ENCODE measurements around the gene SESN1. TPM values are rescaled to one million over a fixed set of nuclear protein-coding genes. Genes with fewer than 3 reads are reported as not detected.
"Not testable (repeated sequence)": the region's sequence is repeated elsewhere in the genome, so short reads cannot be mapped to it uniquely, and the experiment has no call there.

SESN1 gene
- 10 to 100 TPM; 25.0 to 31.1 (median 27.5) TPM for polyA plus RNA-seq (ENCODE audit: insufficient read length in 4 of 4)

DNA sequence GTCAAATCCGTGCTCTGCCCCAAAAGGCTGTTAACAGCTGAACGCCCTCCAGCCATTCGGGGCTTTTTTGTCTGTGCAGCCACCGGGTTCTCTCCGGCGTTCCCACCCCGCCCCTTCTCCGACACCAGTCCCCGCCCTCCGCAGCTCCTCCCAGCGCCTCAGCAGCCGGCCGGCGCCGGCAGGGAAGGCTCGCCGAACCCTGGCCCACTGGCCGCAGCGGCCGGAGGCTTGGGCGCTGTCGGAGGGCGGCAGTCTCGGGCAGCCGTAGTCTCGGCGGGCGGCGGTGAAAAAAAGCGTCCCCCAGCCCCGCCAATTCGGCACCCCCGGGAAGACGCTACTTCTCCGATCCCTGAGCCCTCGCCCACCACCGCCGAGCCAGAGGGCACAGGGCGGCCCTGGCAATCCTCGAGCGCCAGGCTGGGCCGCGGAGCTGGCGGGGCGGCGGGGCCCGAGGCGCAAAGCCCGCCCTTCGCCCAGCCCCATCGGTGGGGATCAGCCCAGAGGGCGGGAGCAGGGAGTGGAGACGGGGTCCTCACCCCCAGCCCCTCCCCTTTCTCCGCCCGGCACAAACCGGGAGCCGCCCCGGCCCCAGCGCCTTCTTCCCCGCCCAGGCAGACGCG is at the start of gene SESN1:
Gene SESN1, minus strand, starts transcription at position 431 of the 620 bp plus-strand sequence. CDS start 773 bp downstream, outside the sequence.
- peak; percentile 75 to 86 (median 84) for DNase-seq (ENCODE audit: low read depth in 4 of 4, low spot score in 3 of 4)

DNA sequence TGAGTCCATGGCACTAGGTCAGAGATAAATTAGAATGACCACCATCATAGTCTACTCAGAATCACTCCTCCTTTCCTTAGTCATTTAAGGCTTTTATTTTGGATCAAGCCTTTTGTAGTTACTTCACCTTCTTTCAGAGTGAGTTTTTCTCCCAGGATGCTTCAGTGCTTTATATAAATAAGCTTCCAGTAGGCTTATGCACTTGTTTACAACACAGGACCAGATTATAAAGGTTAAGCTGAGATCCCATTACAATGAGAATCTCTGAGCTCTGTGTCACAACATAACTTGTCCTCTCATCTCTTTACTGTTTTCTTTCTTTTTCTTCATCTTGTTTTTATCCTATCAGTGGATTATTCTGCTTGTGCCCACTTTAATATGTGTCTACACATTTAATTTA is 48.5 kb upstream of the SESN1 start:
- no peak for DNase-seq (ENCODE audit: low read depth in 4 of 4, low spot score in 3 of 4)

DNA sequence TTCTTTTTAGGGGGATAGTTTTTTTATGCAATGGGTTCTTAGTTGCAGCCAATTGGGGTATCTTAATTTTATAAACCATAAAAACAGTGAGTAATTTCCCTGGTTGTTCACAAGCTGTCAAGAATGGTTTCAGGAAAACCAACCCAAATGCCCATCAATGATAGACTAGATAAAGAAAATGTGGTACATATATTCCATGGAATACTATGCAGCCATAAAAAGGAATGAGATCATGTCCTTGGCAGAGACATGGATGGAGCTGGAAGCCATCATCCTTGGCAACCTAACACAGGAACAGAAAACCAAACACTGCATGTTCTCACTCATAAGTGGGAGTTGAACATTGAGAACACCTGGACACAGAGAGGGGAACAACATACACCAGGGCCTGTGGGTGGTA is 47.4 kb upstream of the SESN1 start:
- not testable (repeated sequence) for DNase-seq (ENCODE audit: low read depth in 4 of 4, low spot score in 3 of 4)

DNA sequence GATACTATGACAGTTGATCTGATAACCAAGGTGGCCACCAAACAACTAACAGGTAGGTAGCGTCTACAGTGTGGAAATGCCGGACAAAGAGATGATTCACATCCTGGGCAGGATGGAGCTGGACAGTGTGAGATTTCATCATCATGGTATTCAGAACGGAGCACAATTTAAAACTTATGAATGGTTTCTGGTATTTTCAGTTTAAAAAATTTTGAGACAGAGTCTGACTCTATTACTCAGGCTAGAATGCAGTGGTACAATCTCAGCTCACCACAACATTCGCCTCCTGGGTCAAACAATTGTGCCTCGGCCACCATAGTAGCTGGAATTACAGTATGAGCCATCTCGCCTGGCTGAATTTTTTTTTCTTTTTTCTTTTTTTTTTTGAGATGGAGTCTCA is 44.5 kb upstream of the SESN1 start:
- no peak for DNase-seq (ENCODE audit: low read depth in 4 of 4, low spot score in 3 of 4)

DNA sequence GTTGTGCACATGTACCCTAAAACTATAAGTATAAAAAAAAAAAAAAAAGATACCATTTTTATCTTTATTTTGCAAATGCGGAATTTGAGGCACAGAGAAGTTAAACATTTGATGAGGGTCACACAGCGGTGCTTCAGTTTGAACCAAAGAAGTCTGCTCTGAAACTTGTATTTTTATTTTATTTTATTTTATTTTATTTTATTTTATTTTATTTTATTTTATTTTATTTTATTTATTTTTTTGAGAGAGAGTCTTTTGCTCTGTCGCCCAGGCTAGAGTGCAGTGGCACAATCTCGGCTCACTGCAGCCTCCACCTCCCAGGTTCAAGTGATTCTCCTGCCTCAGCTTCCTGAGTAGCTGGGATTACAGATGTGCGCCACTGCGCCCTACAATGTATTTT is 41.9 kb upstream of the SESN1 start:
- not testable (repeated sequence) for DNase-seq (ENCODE audit: low read depth in 4 of 4, low spot score in 3 of 4)

DNA sequence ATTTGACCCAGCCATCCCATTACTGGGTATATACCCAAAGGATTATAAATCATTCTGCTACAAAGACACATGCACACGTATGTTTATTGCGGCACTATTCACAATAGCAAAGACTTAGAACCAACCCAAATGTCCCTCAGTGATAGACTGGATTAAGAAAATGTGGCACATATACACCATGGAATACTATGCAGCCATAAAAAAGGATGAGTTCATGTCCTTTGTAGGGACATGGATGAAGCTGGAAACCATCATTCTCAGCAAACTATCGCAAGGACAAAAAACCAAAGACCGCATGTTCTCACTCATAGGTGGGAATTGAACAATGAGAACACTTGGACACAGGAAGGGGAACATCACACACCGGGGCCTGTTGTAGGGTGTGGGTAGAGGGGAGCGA is 41.4 kb upstream of the SESN1 start:
- not testable (repeated sequence) for DNase-seq (ENCODE audit: low read depth in 4 of 4, low spot score in 3 of 4)

DNA sequence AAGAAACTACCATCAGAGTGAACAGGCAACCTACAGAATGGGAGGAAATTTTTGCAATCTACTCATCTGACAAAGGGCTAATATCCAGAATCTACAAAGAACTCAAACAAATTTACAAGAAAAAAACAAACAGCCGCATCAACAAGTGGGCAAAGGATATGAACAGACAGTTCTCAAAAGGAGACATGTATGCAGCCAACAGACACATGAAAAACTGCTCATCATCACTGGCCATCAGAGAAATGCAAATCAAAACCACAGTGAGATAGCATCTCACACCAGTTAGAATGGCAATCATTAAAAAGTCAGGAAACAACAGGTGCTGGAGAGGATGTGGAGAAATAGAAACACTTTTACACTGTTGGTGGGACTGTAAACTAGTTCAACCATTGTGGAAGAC is 41.0 kb upstream of the SESN1 start:
- DNase-seq (ENCODE audit: low read depth in 4 of 4, low spot score in 3 of 4) = not testable (repeated sequence)

DNA sequence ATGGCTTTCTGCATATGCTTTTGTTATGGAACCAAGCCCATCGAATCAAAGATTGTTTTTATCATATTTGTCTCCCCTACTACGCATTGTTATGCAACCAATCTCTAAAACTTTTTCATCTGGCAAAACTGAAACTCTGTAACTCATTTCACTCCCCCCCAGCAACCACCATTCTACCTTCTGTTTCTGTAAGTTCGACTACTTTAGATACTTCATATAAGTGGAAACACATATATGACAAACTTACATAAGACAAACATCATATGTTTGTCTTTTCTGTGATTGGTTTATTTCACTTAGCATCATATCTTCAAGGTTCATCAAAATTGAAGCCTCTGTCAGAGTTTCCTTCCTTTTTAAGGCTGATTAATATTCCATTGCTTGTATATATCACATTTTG is 35.4 kb upstream of the SESN1 start:
- no peak for DNase-seq (ENCODE audit: low read depth in 4 of 4, low spot score in 3 of 4)

DNA sequence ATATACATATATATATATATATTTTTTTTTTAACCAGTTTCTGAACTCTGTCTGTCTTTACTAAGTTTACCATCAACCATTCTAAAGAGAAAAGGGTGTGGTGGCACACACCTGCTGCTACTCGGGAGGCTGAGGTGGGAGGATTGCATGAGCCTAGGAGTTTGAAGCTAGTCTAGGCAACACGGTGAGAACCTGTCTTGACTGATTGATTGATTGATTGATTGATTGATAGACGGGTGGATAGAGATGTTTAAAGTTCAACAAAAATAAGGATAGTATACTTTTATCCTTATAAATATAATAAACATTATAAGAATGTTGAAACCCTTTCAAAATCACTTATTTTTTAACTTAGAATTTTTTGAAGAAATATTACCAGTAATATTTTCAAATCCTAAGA is 30.9 kb upstream of the SESN1 start:
- no peak for DNase-seq (ENCODE audit: low read depth in 4 of 4, low spot score in 3 of 4)

DNA sequence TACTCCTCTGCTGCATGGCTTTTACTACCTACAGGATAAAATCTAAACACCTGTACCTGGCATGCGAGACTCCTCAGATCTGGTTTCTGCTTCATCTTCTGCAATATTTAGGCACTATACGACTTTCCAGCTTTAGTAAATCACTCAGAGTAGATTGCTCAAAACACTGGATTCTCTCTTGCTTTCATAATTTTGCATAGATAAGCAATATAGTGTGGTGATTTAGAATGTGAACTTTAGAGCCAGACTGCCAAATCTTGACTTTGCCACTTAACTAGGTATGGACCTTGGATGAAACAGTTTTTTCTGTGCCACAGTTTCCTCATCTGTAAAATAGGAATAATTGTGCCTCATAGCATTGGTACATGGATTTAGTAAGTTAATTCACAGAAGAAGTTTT is 29.6 kb upstream of the SESN1 start:
- DNase-seq (ENCODE audit: low read depth in 4 of 4, low spot score in 3 of 4) = no peak

DNA sequence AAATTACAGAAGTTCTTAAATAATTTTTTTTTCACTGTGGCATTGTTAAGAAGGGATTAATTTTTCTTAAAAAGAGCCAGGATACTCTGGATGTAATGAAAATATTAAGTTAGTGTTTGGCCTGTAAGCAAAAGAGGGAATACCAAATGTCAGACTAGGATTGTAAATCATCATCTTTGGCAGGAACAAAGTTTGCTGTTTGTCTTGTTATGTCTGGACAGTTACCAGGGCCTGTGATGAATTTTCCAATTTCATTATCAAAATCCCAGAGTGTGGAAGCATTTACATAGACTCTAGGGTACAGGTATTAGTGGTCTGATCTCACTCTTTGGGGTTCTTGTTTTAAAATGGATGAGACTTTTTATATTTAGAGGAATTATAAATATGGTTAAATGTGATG is 26.8 kb upstream of the SESN1 start:
- no peak for DNase-seq (ENCODE audit: low read depth in 4 of 4, low spot score in 3 of 4)

DNA sequence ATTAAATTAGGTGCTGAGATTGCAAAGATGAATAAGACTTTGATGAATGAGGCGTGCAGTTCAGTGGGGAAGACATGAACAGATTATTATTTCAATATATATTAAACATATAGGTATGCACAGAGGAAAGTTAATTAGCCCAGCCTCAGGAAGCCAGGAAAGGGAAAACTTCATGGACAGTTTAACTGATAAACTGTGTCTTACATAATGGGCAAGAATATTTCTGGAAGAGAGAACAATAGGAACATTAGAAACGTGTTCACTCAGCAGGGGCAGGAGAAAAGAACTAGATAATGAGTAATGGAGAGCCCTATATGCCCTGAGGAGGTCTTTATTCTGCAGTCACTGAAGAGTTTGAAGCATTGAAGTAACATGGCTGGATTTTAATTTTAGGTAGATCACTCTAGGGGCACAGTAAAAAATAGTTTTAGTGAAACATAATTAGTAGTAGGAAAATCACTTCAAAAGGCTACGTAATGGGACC is 24.3 kb upstream of the SESN1 start:
- DNase-seq (ENCODE audit: low read depth in 4 of 4, low spot score in 3 of 4) = no peak

DNA sequence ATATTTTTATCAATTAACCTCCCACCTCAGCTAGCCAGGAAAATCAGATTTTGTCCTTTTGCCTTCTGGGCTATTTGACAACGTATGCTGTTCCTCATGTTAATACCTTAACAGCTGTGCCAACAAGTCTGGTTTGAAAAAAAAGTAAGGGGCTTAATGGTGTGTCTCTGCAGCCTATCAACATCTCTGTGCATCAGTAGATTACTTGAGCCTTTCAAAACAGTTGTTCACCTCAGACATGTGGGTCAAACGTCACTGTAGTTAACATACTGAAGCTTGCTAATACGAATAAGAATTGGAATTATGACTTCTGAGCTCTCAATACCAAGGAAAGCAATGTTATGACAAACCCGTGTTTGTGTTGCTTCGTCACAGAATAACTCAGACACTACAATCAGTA is 23.7 kb upstream of the SESN1 start:
- no peak for DNase-seq (ENCODE audit: low read depth in 4 of 4, low spot score in 3 of 4)

DNA sequence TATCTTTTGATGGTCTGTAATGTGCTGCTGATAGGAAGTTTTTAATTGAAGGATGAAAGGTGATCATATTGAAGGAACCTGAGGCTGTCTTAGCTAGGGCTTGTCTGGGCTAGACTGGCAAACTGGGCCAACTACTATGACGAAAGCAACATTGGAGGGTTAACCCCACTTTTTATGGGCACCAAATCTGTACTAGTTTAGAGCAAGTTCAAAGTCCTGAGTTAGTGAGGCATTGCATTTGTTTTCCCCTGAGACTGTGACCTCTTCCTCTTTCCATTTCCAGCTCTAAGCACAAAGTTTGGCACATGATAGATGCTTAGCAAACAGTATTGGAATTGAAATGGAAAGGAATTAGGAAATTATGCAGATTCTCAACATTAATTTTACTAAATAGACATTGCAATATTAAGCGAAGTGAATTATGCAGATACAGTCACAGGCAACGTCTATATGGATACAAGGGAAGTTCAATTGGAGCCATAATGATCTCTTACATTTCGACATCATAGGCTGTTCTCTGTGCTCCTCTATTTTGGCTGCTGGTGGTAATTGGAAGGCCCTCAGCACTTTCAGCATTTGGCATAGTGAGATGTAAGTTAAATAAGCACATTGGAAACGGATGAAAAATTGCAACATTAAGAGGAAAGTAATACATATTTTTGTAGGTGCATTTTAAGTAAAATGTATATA is 22.8 kb upstream of the SESN1 start:
- DNase-seq (ENCODE audit: low read depth in 4 of 4, low spot score in 3 of 4) = no peak

DNA sequence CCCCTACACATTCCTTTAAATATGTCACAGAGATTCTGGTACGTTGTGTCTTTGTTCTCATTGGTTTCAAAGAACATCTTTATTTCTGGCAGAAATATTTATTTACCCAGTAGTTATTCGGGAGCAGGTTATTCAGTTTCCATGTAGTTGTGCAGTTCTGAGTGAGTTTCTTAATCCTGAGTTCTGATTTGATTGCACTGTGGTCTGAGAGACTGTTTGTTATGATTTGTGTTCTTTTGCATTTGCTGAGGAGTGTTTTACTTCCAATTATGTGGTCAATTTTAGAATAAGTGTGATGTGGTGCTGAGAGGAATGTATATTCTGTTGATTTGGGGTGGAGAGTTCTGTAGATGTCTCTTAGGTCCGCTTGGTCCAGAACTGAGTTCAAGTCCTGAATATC is 18.0 kb upstream of the SESN1 start:
- DNase-seq (ENCODE audit: low read depth in 4 of 4, low spot score in 3 of 4) = not testable (repeated sequence)

DNA sequence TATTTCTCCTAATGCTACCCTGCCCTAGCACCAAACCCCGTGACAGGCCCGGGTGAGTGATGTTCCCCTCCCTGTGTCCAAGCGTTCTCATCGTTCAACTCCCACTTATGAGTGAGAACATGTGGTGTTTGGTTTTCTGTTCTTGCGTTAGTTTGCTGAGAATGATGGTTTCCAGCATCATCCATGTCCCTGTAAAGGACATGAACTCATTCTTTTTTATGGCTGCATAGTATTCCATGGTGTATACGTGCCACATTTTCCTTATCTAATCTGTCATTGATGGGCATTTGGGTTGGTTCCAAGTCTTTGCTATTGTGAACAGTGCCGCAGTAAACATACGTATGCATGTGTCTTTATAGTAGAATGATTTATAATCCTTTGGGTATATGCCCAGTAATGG is 15.0 kb upstream of the SESN1 start:
- DNase-seq (ENCODE audit: low read depth in 4 of 4, low spot score in 3 of 4) = not testable (repeated sequence)

DNA sequence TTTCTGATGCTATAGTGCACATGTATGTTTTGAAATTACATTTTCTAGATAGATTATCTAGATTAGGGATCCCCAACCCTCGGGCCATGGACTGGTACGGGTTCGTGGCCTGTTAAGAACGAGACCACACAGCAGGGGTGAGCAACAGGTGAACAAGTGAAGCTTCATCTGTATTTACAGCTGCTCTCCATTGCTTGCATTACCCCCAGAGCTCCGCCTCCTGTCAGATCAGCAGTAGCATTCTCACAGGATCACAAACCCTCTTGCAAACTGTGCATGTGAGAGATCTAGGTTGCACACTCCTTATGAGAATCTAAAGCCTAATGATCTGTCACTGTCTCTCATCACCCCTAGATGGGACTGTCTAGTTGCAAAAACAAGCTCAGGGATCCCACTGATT is 11.0 kb upstream of the SESN1 start:
- no peak for DNase-seq (ENCODE audit: low read depth in 4 of 4, low spot score in 3 of 4)

DNA sequence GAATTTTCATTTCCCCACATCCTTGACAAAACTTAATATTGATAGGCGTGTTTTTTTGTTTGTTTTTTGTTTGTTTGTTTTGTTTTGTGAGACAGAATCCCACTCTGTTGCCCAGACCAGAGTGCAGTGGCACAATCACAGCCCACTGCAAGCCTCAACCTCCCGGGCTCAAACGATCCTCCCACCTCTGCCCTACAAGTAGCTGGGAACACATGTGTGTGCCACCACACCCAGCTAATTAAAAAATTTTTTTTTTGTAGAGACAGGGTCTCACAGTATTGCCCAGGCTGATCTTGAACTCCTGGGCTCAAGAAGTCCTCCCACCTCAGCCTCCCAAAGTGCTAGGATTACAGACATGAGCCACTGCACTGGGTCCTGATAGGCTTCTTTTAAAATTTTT is 9.9 kb upstream of the SESN1 start:
- no peak for DNase-seq (ENCODE audit: low read depth in 4 of 4, low spot score in 3 of 4)

DNA sequence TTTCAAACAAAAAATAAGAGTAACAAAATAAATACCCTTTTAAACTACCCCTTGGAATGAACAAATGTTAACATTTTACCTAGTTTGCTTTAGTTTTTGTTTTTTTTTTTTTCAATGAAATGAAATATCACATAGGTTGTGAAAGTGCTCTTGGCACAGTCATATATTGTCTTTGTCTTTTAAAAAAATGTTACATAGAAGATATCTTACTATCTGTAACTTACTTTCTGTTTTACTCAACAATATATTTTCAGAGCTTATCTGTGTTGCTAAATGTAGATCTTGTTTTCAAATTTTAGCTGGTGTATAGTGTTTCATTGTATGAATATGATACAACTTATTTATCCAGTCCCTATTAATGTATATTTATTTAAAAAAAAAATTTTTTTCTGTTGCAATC is 9.3 kb upstream of the SESN1 start:
- no peak for DNase-seq (ENCODE audit: low read depth in 4 of 4, low spot score in 3 of 4)

DNA sequence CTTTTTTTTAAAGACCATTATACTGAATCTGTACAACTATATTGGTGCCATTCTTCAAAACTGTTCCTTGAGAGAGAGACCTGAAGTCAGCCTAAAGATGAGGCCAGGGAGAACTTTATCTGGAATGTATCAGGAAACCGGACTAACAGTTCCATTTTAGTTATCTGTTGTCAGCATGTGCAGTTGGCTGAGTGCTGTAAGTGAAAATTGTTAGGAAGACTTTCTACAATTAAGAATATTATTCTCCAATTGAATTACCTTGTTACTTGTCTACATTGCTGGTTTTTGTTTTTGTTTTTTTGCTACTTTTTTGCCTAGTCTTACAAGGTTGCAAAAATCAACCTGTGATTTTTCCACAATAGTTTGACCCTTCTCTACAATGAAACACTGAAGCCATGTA is 8.1 kb upstream of the SESN1 start:
- DNase-seq (ENCODE audit: low read depth in 4 of 4, low spot score in 3 of 4) = no peak

DNA sequence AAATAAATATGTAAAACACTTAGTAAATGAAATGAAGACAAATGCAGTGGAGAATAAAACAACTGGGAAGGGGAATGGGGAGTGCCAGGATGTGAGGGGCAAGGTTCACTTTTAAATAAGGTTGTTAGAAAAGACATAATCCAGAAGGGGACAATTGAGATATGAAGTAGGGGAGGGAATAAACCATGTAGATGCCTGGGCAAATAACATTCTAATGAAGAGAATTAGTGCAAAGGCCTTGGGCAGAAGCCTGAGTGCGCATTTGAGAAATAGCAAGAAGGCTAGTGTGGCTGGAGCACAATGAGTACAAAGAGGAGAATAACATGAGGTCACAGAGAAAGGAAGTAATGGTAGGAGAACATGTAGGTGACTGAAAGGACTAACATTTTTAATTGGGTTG is 3.0 kb upstream of the SESN1 start:
- no peak for DNase-seq (ENCODE audit: low read depth in 4 of 4, low spot score in 3 of 4)

DNA sequence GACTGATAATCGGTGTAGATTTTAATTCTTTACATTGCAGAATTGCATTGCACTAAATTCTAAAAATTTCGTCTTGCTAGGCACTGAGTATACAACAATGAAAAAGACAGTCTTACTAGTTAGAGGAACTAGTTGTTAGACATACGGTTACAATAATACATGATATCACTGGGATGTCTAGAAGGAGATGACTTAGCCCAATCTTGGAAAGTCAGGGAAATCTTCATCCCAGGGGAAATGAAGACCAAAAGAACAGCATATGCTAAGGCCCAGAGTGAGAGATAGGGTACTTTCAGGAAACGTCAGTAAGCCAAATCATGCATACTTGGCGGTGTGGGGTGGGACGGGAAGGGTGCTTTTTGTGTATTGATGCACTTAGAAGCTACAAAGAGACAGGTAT is 1.6 kb upstream of the SESN1 start:
- DNase-seq (ENCODE audit: low read depth in 4 of 4, low spot score in 3 of 4) = no peak

DNA sequence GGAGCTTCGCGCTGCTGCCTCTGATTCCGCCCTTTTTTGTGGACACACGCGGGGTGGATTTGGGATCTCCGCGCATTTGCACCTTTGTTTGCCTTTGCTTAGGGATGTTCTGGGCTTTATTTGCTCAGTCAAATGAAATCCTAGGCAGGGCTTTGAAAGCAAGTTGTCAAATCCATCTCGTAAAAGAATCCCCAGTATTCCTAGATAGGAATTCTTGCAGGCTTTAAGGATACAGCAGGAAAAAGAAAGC is 1.1 kb upstream of the SESN1 start:
- DNase-seq (ENCODE audit: low read depth in 4 of 4, low spot score in 3 of 4) = no peak

All from left renal pelvis (tissue), 4 donors.